ENCODE data around the gene PPDPF.
"Not testable (repeated sequence)": the region's sequence is repeated elsewhere in the genome, so short reads cannot be mapped to it uniquely, and the experiment has no call there.

Gene PPDPF

GRCh38 chr20:63499338-63499969, 21.1 kb upstream of the PPDPF start:
- no peak for DNase-seq (ENCODE audit: low read depth in 3 of 3, low spot score in 1 of 3)

GRCh38 chr20:63500151-63500901, 20.2 kb upstream of the PPDPF start:
- DNase-seq (ENCODE audit: low read depth in 3 of 3, low spot score in 1 of 3), result no peak

GRCh38 chr20:63500902-63501817, 19.4 kb upstream of the PPDPF start:
- DNase-seq (ENCODE audit: low read depth in 3 of 3, low spot score in 1 of 3), result no peak

DNA sequence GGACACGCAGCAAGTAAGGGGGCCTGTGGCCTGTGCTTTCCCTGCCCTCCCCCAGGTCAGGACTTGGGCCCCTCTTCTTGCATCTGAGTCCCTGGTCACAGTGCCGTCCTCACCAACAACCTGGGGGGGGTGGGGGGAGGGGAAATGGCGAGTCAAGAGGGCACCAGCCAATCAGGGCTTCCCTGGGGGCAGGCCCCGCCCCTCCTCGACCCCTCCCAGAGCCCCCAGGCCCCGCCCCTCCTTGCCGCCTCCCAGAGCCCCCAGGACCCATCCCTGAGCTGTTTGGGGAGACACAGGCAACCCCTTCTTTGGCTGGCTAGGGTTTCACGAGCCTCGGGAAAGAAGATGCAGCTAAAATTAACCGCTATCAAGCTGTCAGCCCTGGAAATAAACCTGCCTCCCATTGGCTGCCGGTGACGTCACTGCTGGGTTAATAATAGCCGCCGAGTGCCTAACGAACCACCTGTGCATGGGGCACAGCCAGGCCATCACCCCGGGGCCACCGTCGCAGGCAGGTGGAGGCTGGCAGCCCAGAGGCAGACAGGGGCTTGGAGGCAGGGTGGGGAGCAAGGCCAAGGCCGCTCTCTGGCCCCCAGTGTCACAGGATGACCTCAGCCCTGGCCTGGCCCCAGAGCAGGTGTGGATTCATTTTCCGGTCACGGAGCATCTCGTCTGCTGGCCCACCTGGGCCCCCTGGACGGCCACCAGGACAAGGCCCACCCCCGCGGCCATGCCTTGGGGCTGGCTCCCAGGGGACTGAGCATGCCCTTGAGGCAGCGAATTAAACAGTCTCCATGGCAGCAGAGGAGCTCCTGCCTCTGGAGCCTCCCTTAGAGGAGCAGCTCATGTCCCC, 18.5 kb upstream of the PPDPF start:
- DNase-seq (ENCODE audit: low read depth in 3 of 3, low spot score in 1 of 3), result no peak

- no peak for DNase-seq (ENCODE audit: low read depth in 3 of 3, low spot score in 1 of 3)
Observed at GRCh38 chr20:63502671-63503172, 17.8 kb upstream of the PPDPF start.

- no peak for DNase-seq (ENCODE audit: low read depth in 3 of 3, low spot score in 1 of 3)
Observed at GRCh38 chr20:63503524-63503923, 17.0 kb upstream of the PPDPF start.

DNA sequence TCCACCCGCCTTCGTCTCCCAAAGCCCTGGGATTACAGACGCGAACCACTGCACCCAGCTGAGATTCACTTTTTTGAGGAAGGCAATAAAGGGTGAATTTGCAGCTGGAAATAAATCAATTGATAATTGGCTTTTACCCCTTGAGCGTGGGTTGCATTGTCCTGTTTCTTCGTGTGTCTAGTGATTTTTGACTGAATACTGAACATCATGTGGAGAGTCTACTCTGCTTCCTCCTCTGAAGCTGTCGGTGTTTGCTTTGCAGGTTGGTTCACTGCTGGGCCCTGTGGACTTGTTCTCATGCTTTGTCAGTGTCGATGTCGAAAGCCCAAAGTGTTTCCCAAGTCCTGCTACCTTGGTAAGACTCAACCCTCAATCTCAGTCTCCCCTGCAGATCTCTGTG, 15.9 kb upstream of the PPDPF start:
- DNase-seq (ENCODE audit: low read depth in 3 of 3, low spot score in 1 of 3), result no peak

- DNase-seq (ENCODE audit: low read depth in 3 of 3, low spot score in 1 of 3), result no peak
Observed at GRCh38 chr20:63505281-63505680, 15.3 kb upstream of the PPDPF start.

DNA sequence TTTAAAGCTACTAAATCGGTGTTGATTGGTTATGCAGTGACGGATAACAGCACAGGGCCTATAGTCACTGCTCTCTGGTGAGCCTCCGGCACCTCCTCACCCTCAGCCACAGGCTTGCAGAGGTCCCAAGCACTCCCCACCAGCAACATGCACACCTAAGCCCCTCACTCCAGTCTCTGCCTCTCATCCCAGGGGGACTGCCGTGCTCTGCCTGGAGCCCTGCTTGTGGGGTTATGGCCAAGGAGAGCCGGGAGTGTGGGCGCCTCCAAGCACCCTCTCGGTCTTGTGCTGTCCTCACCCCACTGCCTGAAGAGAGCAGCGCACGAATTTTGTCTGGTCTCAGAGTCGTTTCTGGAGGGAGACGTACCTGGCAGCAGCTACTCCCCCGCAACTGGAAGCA, 14.8 kb upstream of the PPDPF start:
- no peak for DNase-seq (ENCODE audit: low read depth in 3 of 3, low spot score in 1 of 3)

GRCh38 chr20:63507083-63507743, 13.4 kb upstream of the PPDPF start:
- DNase-seq (ENCODE audit: low read depth in 3 of 3, low spot score in 1 of 3), result no peak

DNA sequence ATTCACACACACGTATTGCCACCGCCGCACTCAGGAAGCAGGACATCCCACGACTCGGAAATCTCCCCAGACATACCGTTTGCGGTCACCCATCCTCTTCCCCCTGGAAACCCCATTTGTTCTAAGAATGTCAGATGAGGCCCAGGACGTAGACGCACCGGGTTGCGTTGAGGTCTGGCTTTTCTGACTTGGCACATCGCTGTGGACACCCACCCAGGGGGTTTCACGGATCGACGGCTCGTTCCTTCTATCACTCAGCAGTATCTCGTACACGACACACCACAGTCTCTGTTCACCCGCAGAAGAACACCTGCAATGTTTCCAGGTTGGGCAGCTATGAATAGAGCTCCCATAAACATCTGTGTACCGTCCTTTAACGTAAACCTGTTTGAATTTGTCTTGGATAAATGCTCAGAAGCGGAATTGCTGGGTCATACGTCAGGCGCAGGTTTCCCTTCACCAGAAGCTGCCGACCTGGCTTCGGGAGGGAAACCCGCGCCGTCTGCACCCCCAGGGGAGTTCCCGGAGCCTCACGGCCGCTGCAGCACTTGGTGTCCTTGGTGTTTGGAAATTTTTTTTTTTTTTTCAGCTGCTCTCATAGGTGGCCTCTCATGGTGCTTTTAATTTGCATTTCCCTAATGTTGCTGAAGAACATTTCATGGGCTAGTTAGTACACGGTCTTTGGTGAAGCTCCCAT, 12.3 kb upstream of the PPDPF start:
- no peak for DNase-seq (ENCODE audit: low read depth in 3 of 3, low spot score in 1 of 3)

DNA sequence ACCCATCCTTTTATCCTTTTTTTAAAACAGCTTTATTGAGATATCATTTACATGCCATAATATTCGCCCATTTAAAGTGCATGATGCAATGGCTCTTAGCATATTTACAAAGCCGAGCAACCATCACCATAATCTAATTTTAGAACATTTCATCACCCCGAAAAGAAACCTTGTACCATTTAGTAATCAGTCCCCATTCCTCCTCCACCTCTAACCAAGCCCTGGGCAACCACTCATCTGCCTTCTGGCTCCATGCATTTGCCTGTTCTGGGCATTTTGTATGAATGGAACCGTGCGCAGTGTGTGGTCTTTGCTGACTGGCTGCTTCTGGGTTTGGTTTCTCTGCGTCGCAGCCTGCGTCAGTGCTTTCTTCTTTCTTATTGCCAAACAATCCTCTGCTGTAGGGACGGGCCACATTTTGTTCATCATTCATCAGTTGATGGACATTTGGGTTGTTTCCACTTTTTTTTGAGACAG, 11.4 kb upstream of the PPDPF start:
- no peak for DNase-seq (ENCODE audit: low read depth in 3 of 3, low spot score in 1 of 3)

- no peak for DNase-seq (ENCODE audit: low read depth in 3 of 3, low spot score in 1 of 3)
Observed at GRCh38 chr20:63513207-63513606, 7.4 kb upstream of the PPDPF start.

DNA sequence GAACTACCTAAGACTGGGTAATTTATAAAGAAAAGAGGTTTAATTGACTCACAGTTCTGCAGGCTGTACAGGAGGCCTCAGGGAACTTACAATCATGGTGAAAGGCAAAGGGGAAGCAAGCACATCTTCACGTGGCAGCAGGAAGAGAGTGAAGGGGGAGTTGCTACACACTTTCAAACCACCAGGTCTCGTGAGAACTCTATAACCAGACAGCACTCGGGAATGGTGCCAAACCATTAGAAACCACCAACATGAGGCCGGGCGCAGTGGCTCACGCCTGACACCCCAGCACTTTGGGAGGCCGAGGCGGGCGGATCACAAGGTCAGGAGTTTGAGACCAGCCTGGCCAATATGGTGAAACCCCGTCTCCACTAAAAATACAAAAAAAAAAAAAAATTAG, 6.0 kb upstream of the PPDPF start:
- not testable (repeated sequence) for DNase-seq (ENCODE audit: low read depth in 3 of 3, low spot score in 1 of 3)

DNA sequence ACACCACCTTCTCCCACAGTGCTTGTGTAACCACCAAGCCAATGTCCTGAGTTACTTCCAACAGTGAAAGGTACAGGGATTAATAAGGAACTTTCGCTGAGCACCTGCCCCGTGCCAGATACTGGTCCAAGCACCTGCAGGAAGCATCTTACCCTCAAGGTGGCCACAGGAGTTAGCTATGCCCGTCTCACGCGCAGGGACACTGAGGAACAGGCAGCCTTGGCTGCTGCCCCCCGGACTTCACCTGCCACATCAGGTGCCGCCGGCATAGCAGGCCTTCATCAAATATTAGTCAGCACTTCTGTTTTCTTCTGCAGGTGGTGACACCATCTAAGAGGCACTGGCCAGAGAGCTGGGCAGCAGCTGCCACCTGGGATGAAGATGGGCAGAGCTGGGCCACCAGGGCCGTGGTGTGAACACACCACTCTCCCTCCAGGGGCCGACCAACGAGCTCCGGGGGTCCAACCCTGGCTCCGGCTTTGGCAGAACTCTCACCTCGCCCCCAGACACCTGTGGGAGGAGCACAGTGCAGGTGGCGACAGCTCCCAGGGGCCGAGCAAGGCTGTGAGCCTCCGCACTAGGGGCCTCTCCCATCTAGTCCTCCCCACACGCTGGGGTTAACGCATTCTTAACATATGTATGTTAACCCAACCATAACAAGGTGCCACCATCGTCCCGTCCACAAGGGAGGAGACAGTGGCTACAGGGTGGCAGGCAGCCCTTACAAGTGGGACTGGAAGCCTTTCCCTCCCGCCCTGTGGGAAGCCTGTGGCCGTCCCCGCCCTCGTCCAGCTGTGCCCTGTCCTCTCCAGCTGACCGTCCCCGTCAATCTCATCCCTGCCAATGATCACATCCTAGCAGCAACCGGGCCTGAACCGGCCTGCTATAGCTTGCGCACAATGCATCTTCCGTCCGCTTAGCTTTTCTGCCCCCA, 2.9 kb upstream of the PPDPF start:
- no peak for DNase-seq (ENCODE audit: low read depth in 3 of 3, low spot score in 1 of 3)

GRCh38 chr20:63518351-63518861, 2.2 kb upstream of the PPDPF start:
- DNase-seq (ENCODE audit: low read depth in 3 of 3, low spot score in 1 of 3), result no peak

GRCh38 chr20:63518946-63519667, 1.5 kb upstream of the PPDPF start:
- no peak for DNase-seq (ENCODE audit: low read depth in 3 of 3, low spot score in 1 of 3)

All from stimulated activated CD4-positive, alpha-beta T cell treated with anti-CD3 and anti-CD28 coated beads, TNF-alpha, amount 100 ng/mL, for 1 hour (primary cell).